GM21825 (cell line): ENCODE measurements around the gene ERCC3.
"Not testable (repeated sequence)": the region's sequence is repeated elsewhere in the genome, so short reads cannot be mapped to it uniquely, and the experiment has no call there.

Experiments
- ATAC-seq: cut with Tn5 transposase; IDR thresholded peaks from one replicate; pipeline ENCODE4 v1.9.1; 2021; ENCODE audit warnings: mild to moderate bottlenecking, moderate library complexity; ENCODE audit not compliant: unreplicated experiment

Gene ERCC3

DNA sequence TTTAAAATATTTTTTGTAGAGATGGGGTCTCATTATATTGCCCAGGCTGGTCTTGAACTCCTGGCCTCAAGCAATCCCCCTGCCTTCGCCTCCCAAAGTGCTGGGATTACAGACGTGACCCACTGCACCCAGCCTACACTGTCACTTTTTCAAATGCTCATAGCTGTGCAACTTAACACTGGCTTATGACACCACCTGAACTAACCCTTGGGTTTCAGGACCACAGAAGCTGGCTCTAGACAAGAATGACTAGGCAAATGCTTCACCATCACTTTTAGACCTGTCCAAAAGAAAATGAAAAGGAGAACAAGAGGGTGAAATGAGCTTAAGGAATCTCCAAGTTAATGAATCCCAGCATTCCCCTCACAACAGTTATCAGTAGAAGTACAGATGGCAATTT lies 13.3 kb downstream of the ERCC3 start:
- no peak for ATAC-seq

- ATAC-seq = no peak
Measured at GRCh38 chr2:127279781-127280180, 14.2 kb downstream of the ERCC3 start.

GRCh38 chr2:127278959-127279358 lies 15.0 kb downstream of the ERCC3 start:
- ATAC-seq = no peak

- peak; percentile 89 for ATAC-seq
Measured at GRCh38 chr2:127277028-127277427, 16.9 kb downstream of the ERCC3 start.

GRCh38 chr2:127275789-127276188 lies 18.2 kb downstream of the ERCC3 start:
- no peak for ATAC-seq

DNA sequence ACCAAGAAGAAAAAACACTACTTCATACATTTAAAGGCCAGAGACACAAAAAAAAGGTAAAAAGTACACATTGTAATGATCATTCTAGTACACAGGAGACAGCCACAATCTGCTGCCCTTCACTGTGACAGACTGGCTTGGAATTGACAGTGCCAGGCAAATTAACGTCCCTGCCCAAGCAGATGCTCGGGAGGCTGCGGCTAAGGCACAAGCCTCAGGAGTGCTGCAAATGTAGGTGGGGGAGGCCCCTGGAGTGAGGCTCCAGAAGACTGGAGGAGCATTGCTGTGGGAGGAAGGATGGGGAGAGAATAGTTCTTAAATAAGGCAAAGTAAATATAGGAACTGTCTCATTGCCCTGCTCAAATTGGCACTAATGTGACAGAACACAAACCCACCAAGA lies 18.6 kb downstream of the ERCC3 start:
- ATAC-seq = no peak

DNA sequence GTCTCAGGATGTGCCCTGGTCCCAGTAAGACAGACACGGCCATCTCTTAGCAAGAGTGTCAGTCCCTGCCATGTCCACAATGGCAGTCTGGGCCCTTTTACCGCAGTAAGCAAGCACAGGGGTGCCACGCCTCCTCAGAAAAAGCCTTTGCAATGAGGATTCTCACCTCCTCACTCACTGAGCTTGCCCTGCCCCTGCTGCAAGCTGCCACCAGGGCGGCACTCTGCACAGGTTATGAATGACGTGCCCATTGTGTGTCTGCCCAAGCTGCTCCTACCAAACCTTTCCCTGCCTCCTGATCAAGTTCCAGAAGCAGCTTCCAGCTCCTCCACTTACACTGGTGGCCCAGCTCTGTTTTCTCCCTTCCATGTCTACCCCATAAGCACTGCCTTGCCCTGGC lies 23.3 kb downstream of the ERCC3 start:
- no peak for ATAC-seq

GRCh38 chr2:127261804-127262406 lies 32.0 kb downstream of the ERCC3 start:
- no peak for ATAC-seq

DNA sequence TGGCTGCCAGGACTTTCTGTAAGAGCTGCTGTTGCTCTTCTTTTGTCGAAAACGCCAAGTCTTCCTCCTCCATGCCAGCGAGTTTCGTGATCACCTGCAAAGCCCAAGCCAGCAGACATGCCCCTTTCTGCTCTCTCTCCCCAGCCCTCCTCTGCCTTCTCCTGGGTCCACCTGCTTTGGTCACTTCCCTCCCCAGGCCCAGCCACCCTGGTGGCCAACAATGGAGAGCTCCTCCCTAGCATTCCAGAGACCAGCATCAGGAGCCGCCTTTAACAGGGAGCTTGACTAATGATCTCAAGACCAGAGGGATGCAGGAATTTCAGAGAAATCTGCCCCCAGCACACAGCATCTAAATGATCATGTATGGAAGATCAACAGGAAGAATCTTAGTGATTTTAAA lies 34.6 kb downstream of the ERCC3 start:
- no peak for ATAC-seq

DNA sequence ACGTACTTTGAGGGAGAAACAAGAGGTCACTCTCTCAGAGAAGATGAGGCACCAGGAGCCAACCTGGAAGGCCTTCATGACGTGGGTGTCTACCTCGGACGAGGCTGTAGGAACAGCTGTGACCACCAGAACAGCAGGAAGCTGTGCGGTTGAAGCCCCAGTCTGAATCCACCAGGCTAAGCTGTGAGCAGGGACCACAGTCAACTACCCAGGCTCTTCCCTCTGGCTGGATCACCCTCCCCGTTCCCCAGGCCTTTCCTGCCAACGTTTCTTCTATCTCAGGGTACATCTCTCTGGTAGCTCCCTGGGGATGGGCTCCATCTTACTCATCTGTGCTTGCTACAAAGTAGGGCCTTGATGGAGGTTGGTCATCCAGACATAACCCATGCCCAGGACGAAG lies 37.1 kb downstream of the ERCC3 start:
- ATAC-seq = no peak

- no peak for ATAC-seq
Measured at GRCh38 chr2:127256381-127256780, 37.6 kb downstream of the ERCC3 start.

DNA sequence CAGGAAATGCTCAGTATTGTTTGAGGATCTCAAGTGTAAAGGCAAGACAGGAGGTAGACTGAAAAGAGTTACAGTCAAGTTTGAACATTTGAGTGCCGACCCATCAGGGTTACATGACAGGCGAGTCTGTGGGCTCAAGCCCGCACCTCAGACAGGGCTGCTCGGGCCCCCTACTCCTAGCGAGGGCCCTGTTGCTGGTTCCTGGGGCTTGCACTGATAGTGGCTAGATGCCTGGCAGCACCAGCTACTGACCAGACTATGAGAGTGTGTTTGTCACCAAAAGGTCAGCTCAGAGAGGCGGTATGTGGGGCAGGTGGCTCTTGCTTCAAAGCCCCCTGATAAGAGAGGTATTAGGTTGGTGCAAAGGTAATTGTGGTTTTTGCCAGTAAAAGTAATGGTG lies 38.2 kb downstream of the ERCC3 start:
- no peak for ATAC-seq

- ATAC-seq = no peak
Measured at GRCh38 chr2:127255146-127255545, 38.8 kb downstream of the ERCC3 start.

GRCh38 chr2:127254386-127254981 lies 39.5 kb downstream of the ERCC3 start:
- ATAC-seq = no peak

- not testable (repeated sequence) for ATAC-seq
Measured at GRCh38 chr2:127241184-127241583, 52.8 kb downstream of the ERCC3 start.

- ATAC-seq = no peak
Measured at GRCh38 chr2:127239395-127239794, 54.5 kb downstream of the ERCC3 start.

DNA sequence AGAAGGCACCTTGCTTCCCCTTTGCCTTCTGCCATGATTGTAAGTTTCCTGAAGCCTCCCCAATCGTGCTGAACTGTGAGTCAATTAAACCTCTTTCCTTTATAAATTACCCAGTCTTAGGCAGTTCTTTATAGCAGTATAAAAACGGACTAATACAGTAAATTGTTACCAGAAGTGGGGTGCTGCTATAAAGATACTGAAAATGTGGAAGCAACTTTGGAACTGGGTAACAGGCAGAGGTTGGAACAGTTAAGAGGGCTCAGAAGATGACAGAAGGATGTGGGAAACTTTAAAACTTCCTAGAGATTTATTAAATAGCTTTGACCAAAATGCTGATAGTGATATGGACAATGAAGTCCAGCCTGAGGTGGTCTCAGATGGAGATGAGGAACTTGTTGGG lies 56.2 kb downstream of the ERCC3 start:
- not testable (repeated sequence) for ATAC-seq

DNA sequence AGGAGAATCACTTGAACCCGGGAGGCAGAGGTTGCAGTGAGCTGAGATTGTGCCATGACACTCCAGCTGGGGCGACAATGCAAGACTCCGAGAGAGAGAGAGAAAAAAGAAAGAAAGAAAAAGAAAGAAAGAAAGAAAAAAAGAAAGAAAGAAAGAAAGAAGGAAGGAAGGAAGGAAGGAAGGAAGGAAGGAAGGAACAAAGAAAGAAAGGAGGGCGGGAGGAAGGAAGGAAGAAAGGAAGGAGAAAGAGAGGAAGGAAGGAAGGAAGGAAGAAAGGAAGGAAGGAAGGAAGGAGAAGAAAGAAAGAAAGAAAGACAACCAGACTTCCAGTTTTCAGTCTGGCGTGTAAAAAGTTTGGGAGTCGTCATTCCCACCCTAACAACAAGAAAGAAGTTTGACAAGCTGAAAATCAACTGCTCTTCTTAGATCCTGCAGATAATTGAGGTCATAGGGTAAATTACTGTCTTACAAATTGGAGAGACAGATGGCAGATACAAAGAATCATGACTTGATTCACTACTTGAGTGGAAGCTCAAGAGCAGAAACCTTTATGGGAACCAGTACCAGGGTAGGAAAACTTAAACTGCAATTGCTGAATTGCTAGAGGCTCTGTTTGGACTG lies 58.8 kb downstream of the ERCC3 start:
- ATAC-seq = no peak

DNA sequence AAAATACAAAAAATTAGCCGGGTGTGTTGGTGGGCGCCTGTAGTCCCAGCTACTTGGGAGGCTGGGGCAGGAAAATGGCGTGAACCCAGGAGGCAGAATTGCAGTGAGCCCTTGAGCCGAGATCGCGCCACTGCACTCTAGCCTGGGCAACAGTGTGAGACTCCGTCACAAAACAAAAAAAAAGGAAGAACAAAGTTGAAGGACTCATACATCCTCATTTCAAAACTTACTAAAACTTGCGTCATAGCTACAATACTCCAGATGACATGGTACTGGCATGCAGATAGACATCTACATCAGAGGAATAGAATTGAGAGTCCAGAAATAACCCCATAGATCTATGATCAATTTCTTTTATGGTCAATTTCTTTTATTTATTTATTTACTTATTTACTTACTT lies 60.2 kb downstream of the ERCC3 start:
- no peak for ATAC-seq

DNA sequence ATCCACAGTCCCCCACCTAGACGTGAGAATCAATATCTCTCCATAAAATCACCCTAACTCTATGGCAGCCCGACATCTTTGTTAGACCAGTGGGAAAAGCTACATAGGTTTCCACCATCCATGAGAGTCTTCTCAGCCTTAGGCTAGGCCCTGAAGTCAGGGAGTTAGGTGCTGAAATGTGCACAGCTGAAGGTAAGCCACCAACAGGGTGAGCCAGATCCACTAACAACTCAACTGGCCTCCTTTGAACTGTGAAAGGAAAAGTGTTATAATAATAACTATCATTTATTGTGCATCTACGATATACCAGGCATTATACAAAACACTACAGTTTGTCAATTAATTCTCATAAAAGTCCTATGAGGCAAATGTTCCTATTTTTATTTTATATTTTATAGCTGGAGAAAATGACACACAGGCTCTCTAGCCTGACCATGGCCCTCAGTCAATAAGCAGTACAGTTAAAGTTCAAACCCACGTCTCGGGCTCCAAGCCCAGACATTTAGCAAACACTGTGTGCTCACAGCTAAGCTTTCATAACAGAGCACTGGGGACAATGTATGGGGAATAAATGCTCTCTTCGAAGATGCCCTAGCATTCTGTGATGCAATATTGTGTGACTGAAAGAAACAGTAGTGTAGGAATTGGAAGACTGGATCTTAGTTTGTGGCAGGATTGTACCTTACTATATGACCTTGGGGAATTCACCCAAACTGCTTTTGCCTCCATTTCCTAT lies 62.6 kb downstream of the ERCC3 start:
- no peak for ATAC-seq

DNA sequence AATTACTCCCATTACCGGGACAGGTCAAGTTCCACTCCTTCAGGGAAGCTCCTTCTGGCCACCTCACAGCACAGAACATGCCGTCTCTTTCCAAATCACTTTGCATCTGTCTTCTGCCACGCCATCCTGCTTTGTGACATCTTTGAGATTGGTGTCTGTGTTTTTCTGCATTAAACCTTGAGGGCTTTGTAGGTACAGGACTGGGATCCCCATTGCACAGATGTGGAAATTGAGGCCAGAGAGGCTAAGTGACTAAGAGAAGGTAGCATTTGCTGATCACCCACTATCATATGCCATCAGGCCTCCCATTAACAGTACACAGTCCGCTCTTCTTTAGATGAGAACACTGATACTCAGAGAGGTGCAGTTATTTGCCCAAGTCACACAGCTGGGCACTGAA lies 64.4 kb downstream of the ERCC3 start:
- no peak for ATAC-seq

- no peak for ATAC-seq
Measured at GRCh38 chr2:127228102-127228501, 65.8 kb downstream of the ERCC3 start.
